NOMO-1 (cell line): ENCODE results near the gene CNOT6.

Source experiments
- DNase-seq, 2 experiments: peaks; one replicate each; lab custom pipeline; 2025; ENCODE audit not compliant: unreplicated experiment in 2 of 2; lab: John Stamatoyannopoulos, UW

Gene CNOT6

GRCh38 chr5:180598797-180599589 lies 104.8 kb downstream of the CNOT6 start:
- no peak for DNase-seq

- no peak for DNase-seq
Measured at GRCh38 chr5:180599590-180599914, 105.4 kb downstream of the CNOT6 start.

GRCh38 chr5:180599981-180600553 lies 105.9 kb downstream of the CNOT6 start:
- DNase-seq: no peak

- no peak for DNase-seq
Measured at GRCh38 chr5:180600554-180601041, 106.4 kb downstream of the CNOT6 start.

GRCh38 chr5:180601591-180602480 lies 107.7 kb downstream of the CNOT6 start:
- no peak for DNase-seq

GRCh38 chr5:180602481-180603075 lies 108.4 kb downstream of the CNOT6 start:
- DNase-seq: no peak

GRCh38 chr5:180603076-180603594 lies 109.0 kb downstream of the CNOT6 start:
- DNase-seq: no peak

- DNase-seq: no peak
Measured at GRCh38 chr5:180604271-180604670, 110.1 kb downstream of the CNOT6 start.

- peak; percentile 17 to 30 for DNase-seq
Measured at GRCh38 chr5:180605554-180606214, 111.5 kb downstream of the CNOT6 start.

- DNase-seq: no peak
Measured at GRCh38 chr5:180606215-180606785, 112.1 kb downstream of the CNOT6 start.

GRCh38 chr5:180607861-180608571 lies 113.8 kb downstream of the CNOT6 start:
- DNase-seq: no peak

GRCh38 chr5:180608572-180609310 lies 114.6 kb downstream of the CNOT6 start:
- no peak for DNase-seq

GRCh38 chr5:180609386-180609785 lies 115.2 kb downstream of the CNOT6 start:
- no peak for DNase-seq

- no peak for DNase-seq
Measured at GRCh38 chr5:180609817-180610550, 115.8 kb downstream of the CNOT6 start.

- no peak for DNase-seq
Measured at GRCh38 chr5:180611140-180611850, 117.1 kb downstream of the CNOT6 start.

GRCh38 chr5:180612683-180613082 lies 118.5 kb downstream of the CNOT6 start:
- no peak for DNase-seq

GRCh38 chr5:180613188-180613813 lies 119.1 kb downstream of the CNOT6 start:
- DNase-seq: no peak
